ENCODE results near the gene MEP1B.
"Not testable (repeated sequence)": the region's sequence is repeated elsewhere in the genome, so short reads cannot be mapped to it uniquely, and the experiment has no call there.

MEP1B gene

DNA sequence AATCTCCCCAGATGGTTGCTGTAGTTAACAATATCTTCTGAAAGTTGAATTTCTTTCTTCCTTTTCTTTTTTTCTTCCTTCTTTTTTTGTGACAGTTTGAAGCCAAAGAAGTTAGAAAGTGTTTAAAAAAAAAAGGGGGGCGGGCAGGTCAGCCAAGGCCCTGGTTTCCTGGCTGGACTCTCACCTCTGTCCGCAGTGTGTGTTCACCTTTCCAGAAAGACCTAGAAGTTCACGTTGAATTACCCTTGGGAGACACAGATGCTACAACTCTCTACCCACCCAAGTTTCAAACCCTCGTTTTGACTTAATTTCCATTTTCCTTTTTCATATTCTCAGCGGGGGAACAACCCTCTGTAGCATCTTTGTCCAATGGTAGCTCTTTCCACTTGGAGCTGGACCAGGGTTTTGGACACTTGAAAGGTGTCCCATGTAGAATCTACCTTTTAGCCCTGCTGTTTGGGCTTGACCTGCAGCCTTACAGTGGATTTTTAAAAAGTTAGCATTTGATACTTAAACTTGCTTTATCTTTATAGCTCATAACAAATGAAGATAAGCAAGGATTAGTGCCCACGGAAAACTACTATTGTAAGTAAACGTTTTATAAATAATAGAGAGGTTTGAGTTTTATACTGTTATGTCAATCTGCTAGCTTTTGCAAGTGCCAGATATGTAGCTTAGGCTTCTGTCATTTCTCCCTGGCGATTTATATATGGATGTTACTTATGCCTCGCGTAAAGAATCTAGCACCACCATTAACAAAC lies 20.0 kb downstream of the MEP1B start:
- no peak for DNase-seq

DNA sequence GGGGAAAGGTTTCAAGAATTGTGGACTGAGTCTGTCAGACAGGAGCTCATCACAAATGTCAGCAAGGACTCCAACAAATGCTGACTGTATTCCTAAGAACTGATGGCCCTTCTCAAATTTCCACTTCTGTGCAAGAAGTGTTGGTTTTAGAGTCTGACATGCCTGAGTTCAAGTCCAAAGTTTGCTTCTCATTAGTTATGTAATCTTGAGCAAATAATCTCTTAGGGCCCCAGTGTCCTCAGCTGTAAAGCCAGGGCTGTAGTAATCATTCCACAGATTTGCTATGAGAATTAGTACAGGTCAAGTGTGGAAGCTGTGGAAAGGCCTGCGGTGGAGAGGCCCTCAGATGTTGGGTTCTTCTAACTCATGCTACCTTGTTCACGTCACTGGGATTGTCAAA lies 23.9 kb downstream of the MEP1B start:
- DNase-seq = no peak

- DNase-seq = no peak
These were observed 26.6 kb downstream of the MEP1B start for GRCh38 chr18:32216390-32216789.

DNA sequence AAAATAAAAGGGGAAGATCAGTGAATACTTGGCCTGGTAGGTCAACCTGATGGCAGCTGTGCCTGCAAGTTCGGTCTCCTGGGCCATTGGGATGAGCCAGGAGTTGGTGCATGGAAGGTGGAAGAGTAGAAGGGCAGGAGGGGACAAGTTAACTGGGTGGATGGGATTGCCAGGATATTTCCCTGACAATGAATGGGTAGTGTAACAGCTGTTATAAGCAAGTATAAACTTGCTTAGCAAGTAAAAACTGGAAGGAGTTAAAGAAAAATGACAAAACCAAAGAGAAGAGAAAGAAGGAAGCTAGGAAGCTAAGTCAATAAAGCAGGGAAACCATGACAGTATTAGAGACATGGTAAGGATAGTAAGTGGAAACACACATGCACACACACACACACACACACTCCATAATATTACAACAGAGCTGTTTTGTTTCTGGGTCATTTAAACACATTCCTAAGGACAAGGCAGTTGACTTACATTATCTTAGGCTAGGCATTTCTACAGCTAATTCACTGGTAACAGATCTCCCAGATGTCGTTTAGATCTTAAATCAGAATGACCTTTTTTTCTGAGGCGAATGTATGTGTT lies 29.7 kb downstream of the MEP1B start:
- DNase-seq = no peak

DNA sequence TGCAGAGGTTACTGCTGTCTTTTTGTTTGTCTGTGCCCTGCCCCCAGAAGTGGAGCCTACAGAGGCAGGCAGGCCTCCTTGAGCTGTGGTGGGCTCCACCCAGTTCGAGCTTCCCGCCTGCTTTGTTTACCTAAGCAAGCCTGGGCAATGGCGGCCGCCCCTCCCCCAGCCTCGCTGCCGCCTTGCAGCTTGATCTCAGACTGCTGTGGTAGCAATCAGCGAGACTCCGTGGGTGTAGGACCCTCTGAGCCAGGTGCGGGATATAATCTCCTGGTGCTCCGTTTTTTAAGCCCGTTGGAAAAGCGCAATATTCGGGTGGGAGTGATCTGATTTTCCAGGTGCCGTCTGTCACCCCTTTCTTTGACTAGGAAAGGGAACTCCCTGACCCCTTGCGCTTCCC lies 43.5 kb downstream of the MEP1B start:
- DNase-seq = not testable (repeated sequence)

DNA sequence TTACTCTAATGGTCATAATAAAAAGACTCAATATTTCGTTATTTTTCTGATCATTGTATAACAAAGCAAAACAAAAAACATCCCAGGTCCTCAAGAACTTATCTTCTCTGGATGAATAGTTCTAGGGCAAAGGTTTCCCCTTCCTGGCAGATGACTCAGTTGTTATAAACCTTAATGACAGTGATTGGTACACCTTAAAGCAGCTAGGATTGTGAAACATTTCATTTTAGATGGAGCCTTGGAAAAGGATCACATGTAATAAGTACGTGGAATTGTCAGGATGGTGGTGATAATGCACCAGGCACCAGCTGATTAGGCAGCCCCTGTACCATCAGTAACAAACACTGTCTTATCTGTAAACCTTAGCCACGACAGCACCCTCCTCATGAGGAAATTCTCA lies 47.2 kb downstream of the MEP1B start:
- no peak for DNase-seq

- DNase-seq = no peak
These were observed 48.9 kb downstream of the MEP1B start for GRCh38 chr18:32238635-32239268.

DNA sequence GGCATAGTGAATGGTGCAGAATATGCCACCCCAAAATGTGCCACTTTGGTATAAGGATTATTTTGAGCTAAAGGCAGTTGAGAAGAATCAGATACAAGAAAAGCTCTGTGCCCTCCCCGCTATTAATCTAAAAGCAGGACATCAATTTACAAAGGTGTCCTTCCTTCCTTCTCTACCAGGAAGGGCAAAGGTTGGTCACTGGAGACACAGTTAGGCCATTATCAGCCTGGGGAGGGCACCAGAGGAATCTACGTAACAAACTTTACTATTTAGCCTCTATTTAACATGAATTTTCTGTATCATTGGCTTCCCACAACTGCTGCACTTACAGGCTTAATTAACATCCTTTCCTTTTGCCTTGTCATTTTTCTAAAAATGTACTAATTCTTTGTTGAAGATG lies 52.6 kb downstream of the MEP1B start:
- no peak for DNase-seq

DNA sequence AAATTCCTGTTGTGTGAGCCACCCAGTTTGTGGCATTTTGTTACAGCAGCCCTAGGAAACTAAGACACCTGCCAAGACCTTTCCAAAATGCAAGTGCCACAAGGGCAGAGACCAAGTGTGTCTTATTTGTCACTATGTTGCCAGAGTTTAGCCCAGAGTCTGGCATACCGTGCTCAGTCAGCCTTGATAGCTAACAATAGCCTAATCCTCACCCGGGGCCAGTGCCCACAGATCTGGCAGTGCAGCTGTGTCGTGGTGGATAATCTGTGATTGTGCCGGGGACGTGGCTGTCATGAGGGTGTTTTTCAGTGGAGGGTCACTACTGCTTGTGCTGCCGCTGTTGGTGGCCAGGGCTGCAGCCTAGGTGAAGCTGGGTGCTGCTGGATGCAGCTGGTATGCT lies 53.5 kb downstream of the MEP1B start:
- DNase-seq = no peak

- DNase-seq = no peak
These were observed 55.0 kb downstream of the MEP1B start for GRCh38 chr18:32244881-32245280.

DNA sequence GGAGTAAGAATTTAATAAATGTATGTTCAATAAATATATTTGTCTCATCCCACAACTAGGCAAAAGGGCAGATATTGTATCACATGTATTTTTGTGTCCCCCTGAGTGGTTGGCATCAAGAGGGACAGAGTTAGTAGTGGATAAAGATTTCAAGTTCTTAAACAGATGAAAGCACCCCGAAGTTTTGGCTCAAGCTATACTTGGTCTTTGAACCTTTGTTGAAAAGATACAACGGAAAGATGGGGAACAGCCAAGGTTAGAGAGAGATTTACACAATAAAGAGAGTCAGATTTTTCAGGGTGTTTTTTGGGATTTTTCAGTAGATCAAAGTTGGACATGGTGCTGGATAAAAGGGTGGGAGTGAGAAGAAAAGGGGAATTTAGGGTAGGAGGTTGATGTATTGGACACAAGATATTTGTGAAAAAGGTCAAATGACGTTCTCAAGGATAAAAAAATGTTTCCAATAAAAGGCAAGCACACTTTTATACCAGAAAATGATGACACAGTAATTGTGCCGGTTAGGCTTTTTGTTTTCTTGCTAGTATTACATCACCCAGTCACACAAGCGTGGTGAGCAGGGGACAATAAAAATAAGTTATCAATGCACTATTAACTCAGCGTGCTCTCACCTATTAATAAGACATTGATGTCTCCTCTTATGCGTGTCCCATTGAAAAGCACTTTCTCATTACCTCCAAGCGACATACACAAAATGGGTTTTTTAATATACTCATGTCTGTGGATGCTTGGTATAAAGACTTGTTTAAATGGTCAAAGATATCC lies 59.5 kb downstream of the MEP1B start:
- DNase-seq = no peak

DNA sequence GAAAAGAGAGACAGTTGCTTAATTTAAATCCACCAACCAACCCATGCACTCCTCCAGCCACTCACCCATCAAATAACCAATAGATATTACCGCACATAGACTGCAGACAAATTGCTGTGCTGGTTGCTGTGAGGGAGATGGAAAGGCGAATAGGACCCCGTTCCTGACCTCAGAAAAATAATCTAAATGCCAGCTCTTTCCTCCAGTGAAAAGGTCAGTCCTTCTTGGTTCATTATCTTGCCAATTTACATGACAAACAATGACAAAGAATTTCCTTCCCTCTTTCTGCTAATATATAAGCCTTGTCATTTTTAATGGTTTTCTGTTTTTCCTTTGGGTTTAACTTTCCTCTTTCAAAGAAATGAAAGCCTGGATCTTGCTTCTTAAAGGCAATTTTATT lies 61.6 kb downstream of the MEP1B start:
- DNase-seq = no peak

DNA sequence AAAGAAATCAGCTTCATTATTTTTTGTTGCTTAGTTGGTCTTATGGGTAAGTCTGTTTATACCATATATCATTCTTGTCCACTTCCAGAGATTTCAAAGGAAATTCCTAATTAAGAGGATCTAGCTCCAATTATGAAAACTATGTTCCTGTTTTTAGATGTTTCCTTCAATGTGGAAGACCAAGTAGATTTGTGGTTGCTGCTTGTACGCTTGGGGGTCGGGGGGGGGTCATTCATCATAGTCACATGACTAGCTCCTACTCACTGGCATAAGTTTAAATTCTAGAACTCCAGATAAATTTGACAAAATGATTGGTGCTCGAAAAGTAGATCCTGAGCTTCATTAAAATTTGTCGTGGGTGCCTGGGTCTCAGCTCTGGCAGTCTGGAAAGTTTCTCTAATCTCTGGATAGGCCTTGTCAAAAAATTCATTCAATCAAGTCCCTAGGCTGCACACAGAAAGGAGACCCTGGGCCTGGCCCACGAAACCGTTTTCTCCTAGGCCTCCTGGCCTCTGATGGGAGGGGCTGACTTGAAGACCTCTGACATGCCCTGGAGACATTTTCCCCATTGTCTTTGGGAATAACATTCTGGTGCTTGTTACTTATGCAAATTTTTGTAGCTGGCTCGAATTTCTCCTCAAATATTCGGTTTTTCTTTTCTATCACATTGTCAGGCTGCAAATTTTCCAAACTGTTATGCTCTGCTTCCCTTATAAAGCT lies 62.5 kb downstream of the MEP1B start:
- DNase-seq = no peak

DNA sequence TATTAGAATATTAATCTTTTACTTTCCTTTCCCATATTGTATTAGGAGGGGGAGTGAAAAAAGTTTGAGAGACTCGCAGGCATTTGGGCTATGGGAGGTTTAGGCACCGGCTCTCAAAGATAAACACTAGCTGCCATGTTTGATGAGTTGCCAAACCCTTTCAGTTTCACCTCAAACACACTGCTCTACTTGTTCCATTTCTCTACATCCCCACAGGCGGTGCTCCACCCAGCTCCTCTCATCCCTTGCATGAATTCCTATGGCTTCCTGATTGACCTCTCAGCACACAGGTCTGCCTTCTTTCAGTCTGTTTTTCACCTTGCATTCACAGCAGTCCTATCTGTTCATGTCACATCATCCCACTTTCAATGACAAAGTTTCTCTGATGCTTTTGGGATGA lies 65.7 kb downstream of the MEP1B start:
- no peak for DNase-seq

DNA sequence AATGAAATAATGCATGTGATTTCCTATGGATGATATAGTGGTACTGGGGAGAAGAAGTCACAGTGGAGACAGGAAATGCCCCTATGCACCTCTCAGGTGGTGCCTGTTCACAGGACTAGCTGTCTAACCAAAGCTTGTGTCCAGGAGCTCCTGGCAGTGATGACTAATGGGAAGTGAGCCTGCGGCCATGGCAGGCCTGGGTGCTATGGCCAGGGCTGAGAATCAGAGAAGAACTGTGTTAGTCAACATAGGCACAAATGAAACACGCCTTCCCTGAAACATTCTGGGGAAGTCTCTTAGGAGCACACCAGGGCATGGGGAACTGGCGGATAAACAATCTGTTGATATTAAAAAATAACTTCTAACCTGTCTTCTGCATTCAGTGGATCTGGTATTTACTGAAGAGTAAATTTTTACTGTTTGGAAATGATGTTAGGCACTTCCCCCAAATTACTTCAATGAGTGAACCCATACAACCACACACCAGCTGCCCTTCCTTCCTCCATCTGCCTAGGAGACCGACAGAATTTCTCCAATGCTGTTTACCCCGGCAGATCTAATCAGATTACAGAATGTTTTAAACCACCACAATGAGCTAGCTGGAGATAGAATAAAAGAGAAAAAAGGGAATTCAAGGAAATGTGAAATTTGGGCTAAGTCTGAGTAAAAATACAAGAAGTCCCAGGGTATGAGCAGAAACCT lies 67.4 kb downstream of the MEP1B start:
- no peak for DNase-seq

GRCh38 chr18:32258148-32258547 lies 68.3 kb downstream of the MEP1B start:
- DNase-seq = no peak

- no peak for DNase-seq
These were observed 68.8 kb downstream of the MEP1B start for GRCh38 chr18:32258558-32259204.

DNA sequence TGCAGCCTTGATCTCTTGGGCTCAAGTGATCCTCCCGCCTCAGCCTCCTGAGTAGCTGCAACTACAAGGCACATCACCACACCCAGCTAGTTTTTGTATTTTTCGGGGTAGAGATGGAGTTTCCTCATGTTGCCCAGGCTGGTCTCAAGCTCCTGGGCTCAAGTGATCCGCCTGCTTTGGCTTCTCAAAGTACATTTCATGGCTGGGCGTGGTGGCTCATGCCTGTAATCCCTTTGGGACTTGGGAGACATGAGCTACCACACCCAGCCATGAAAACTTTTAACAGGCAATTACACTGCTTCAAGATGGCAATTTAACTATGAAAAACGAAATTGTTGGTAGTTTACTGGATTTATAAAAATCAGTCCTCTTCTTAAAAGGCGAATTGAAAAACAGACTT lies 69.7 kb downstream of the MEP1B start:
- DNase-seq = no peak

DNA sequence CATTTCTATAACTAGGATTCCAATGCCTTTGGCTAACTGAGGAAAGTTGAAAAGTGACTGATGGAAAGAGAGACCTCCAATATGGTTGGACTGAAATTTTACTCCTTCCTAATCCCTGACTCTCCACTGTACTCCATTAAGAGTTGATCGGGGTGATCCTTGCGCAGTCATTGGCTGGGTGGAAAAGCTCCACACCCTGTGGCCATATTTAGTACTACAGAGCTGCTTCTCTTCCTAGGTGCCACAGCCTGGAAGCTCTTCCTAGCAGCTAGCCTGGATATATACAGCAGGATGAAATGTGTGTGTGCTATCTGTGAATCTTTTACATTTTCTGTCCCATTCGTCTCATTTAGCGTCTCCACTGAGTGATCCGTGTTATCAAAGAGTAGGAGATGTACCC lies 71.2 kb downstream of the MEP1B start:
- no peak for DNase-seq

- DNase-seq = no peak
These were observed 72.3 kb downstream of the MEP1B start for GRCh38 chr18:32262092-32262491.

GRCh38 chr18:32264401-32264800 lies 74.6 kb downstream of the MEP1B start:
- no peak for DNase-seq

GRCh38 chr18:32267463-32267862 lies 77.6 kb downstream of the MEP1B start:
- DNase-seq = no peak

Data from activated CD4-positive, alpha-beta T cell treated with anti-CD3 and anti-CD28 coated beads, Interleukin-10, Interleukin-2, amounts not matched to agents 100 ng/mL and 50 ng/mL, durations not matched to agents 16 hours and 8 hours (primary cell).